ENCODE results near the gene PARD6A.

GRCh38 chr16:67662653-67663010 is 1.9 kb downstream of the PARD6A start:
- TF ChIP-seq, protein P1, sequence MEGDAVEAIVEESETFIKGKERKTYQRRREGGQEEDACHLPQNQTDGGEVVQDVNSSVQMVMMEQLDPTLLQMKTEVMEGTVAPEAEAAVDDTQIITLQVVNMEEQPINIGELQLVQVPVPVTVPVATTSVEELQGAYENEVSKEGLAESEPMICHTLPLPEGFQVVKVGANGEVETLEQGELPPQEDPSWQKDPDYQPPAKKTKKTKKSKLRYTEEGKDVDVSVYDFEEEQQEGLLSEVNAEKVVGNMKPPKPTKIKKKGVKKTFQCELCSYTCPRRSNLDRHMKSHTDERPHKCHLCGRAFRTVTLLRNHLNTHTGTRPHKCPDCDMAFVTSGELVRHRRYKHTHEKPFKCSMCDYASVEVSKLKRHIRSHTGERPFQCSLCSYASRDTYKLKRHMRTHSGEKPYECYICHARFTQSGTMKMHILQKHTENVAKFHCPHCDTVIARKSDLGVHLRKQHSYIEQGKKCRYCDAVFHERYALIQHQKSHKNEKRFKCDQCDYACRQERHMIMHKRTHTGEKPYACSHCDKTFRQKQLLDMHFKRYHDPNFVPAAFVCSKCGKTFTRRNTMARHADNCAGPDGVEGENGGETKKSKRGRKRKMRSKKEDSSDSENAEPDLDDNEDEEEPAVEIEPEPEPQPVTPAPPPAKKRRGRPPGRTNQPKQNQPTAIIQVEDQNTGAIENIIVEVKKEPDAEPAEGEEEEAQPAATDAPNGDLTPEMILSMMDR (IDR thresholded peaks at IDR 0.05), result no peak
- no peak for TF ChIP-seq EP300 (IDR thresholded peaks at IDR 0.05)
- no peak for TF ChIP-seq POLR2A (IDR thresholded peaks at IDR 0.05)

All from ovary (tissue), 3 donors.